PC-3 (cell line): ENCODE results near the gene ADARB2.

Experiments
- CTCF ChIP-seq: fragments of 300-600 bp; sonication (generic); conservative IDR thresholded peaks from 2 replicates; pipeline ENCODE4 v1.5.1; 2017; ENCODE audit warnings: antibody characterized with exemption, low read depth, mild to moderate bottlenecking, low read length
- EZH2phosphoT487 ChIP-seq: fragments of 300-600 bp; sonication (generic); IDR thresholded peaks from 2 replicates; pipeline ENCODE4 v1.6.1; 2018; ENCODE audit warnings: mild to moderate bottlenecking, antibody characterized with exemption, low read length, borderline replicate concordance

- TF ChIP-seq EZH2phosphoT487 (no peak), CTCF (no peak)
These were observed 535.0 kb downstream of the ADARB2 start for GRCh38 chr10:1202343-1202742.
